Stimulated activated CD4-positive, alpha-beta T cell treated with anti-CD3 and anti-CD28 coated beads, Interleukin-1b, Interleukin-23, amount 100 ng/mL, for 1 hour (primary cell): Measurements from ENCODE around the gene RCAN1.
"Not testable (repeated sequence)": the region's sequence is repeated elsewhere in the genome, so short reads cannot be mapped to it uniquely, and the experiment has no call there.

Source experiments
- DNase-seq, 2 donors: peaks; one replicate each; pipeline ENCODE4 v3.0.0-alpha.2; 2020; ENCODE audit warnings: low read depth in 2 of 2

Gene RCAN1

DNA sequence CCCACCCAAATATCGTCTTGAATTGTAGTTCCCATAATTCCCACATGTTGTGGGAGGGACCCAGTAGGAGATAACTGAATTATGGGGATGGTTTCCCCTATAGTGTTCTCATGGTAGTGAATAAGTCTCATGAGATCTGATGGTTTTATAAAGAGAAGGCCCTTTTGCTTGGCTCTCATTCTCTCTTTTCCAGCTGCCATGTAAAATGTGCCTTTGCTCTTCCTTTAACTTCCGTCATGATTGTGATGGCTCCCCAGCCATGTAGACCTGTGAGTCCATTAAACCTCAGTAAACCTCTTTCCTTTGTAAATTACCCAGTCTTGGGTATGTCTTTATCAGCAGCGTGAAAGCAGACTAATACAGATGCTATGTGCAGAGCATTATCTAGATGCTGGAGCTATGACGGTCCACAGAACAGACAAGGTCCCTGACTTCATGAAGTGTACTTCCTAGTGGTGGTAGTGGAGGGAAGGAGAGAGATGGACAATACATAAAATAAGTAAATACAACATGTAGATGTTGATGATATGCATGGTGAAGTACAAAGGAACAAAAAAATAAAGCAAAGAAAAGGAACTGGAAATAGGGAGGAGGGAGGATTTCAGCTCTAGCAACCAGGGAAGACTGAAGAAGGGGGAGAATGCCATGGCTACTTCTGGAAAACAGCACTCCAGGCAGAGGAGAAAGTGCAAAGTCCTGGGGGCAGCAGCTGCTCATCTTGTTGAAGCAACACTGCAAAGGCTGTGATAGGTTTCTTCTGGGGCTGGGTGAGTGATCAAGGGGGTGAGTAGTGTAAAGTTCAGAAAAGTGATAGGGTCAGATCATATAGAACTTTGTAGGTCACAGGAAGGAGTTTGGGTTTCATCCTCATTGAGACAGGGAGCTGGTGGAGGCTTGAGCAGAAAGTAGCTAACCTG, 6.8 kb upstream of the RCAN1 start:
- DNase-seq, result no peak

DNA sequence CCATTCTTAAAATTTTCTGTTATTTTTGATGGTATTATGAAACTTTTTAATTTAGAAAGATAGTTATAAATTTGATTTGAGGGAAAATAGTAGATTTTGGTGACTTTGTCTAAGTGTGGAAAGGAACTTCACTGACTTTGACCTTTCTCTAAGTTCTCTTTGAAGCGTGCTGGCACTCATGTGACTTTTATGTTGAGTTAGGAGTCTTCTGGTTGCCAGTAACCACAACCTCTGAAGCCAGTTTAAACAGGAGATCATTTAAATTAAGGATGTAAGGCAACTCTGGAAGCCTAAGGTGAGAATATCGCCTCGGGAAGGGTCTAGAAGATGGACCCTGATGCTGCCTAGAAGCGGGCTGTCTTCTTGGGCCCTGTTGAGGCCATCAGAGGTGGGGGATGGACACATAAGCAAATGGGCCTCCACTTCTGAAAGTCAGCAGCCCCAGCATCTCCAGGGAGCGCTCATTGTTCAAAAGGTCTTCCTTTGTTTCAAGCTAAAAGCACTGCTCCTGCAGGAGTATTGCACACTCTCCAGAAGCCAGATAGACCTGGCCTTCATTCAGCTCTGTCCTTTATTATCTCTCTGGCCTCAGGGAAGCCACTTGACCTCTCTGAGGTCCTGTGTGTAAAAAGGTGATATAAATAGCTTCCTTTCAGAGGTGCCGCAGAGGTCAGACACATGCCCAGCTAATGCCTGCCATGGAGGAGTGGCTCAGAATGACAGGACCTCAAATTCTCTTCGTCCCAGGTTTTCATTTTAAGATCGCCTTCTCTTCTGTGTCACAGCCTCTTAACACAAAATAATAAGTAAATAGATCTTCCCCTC, 5.1 kb upstream of the RCAN1 start:
- no peak for DNase-seq

DNA sequence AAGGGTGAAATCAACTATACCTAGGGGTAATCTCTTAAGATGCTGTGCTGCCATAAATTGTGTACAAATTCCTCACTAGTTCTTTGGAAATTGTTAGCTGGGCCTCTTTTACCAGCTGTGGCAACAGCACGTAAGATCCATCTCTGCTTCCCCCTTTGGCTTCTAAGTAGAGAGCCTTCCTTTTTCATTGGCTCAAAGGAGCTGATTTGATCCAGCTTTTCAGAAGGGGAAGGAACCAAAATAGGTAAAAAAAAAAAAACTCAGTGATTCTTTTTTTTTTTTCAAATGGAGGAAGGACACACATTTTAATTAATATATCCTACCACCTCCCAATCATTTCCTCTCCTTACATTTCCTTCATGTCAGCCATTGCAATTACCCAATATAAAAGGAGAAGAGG, 4.0 kb upstream of the RCAN1 start:
- DNase-seq, result no peak

DNA sequence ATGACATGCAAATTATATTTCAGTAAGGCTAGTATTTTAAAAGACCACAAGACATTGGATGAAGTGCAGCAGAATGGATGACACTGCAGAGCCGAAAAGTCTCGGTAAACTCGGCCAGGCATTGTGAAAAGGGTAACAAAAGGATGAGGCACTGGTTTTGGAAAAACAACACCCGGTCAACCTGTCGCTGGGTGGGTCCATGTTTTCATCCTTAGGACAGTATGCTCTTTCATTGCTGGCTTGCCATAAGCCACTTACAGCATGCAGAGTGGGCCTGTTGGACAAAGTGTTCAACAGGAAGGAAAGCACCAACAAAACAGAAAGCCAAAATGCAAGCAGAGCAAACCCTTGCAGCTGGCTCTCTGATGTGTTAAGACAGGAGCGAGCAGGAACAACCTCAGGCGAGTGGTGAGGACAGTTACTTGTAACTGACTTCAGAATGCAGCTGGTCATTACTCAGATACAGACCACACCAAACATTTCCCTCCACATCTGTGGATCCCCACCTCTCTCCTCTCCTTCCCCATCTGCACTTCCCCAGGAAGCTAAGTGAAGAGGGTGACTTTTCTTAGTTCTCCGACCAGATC, 2.9 kb upstream of the RCAN1 start:
- no peak for DNase-seq

DNA sequence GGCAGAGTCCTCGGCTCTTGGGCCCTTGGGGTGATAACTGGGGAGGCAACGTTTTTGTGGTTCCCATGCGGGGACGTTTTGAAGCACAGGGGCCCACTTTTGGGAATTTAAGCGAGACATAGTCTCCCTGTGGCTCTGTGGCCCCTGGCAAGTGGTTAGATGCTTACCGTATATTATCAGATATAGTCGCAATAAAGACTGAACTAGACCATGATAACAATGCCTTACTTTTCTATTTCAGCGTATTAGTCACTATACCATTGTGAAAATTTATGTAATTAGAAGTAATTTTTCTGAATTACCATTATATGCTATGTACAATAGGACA, 538 bp upstream of the RCAN1 start:
- DNase-seq, result no peak

DNA sequence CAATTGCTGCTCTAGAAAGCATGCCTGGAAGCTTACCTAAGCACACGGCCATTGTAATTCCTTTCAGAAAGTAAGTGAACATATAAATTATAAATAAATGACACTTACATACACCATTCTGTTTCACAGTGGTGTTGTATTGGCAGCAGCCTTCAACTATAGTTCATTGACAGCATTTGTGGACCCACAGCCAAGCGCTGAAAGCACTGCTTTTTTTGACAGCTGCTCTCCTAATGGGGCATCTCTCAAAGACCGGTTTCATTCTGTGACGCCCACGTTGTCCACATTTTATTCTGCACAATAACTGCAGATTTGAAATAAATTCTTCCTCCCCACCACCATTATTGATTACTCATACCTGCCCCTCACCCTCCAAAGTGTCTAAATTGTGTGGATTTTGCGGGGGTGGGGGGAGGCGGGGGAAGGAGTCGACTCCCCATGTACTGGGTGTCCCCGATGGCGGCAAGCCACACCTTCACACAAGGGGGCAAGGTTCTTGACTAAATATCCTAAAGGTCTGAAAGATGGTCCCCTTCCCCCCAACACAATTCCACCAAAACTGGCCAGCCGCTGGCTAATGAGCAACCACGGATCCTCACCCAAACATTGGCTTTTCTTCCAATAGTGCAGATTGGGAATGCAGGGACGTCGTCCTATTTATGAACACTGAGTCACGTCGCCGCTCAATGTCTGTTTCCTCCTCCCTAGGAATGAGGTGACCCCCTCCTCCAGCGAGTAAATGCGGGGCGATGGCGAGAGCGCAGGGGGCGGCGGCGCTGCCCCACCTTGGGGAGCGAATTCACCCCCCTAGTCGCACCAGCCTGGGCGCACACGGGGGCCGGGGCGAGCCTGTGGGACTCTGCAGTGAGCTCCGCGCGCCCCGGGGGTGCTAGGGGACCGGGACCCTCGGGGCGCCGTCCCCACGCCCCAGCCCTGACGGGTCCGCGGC, 960 bp downstream of the RCAN1 start:
- no peak for DNase-seq

DNA sequence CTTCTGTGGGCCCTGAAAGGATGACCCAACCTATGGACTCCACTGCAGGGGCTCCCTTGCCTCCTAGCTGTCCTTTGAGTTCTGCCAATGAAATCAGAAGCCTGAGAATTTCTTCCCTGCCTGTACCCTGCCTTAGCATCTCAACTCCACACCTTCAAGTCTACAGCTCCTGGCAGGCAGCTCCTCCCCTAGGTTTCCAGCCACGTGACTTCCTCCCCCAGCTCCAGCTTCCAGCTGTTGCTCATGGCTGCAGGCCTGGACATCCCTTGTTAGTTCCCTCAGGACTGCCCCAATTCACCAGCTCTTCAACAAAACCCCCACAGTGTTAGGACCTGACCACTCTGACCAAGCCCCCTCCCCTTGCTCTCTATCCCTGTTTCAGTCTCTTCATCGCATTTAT, 2.4 kb downstream of the RCAN1 start:
- DNase-seq, result no peak

DNA sequence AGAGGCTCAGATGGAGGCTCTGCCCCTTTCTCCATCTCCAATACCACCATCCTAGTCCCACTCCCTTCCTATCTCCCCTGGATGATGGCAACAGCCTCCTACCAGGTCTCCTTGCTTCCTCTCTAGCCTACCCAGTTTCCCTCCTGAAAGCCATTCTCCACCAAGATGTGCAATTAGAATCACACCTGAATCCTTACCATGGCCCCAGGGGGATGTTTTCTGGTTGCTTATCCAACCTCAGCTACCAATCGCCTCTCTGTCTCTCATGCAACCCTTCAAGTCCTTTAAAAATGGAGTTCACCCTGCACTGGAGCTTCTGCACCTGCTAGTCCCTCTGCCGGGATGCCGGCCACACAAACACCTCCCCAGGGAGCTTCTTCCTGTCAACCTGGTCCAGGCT, 2.9 kb downstream of the RCAN1 start:
- no peak for DNase-seq

DNA sequence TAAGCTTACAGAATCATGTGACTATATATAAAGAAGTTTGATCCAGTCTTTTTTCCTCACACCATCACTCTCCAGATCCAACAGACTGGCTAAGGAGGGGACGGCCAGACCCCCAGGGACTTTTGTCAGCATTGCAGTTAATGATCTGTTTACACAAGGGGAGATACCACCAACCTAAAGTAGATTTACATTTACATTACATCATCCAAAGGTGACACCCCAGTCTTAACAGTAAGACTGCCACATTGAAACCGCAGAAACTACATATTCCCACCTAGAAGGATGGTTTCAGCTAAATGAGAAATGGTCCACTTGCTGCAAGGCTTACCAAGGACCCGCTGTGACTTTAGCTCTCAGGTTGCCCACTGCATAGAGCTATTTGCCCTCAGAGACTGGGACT, 3.4 kb downstream of the RCAN1 start:
- no peak for DNase-seq

DNA sequence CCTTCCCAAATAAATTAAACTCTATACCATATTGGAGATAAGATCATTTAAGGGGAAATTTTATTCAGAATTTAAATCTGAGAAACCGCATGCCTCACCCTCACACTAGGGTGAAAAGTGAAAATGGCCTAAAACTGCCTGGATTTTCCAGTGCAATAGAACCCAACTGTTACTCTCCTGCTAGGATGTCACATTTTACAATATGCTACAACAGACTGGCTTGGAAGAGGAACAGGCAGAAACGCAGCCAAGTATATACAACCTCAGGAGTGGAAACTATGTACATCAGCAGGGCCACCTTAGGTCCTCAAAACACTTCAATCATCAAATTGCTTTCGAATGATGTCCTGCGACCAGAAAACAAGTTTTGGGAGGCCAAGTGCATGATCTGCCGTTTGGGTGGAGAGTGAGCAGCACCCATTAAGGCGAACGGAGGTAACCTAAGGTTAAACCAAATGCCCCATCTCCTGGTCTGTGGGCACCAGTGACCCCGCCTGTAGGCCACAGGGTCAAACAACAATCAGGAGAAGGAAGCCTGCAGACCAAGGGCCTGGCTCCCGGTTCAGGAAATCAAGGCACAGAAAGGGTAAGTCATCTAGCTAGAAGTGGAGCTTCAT, 4.9 kb downstream of the RCAN1 start:
- no peak for DNase-seq

DNA sequence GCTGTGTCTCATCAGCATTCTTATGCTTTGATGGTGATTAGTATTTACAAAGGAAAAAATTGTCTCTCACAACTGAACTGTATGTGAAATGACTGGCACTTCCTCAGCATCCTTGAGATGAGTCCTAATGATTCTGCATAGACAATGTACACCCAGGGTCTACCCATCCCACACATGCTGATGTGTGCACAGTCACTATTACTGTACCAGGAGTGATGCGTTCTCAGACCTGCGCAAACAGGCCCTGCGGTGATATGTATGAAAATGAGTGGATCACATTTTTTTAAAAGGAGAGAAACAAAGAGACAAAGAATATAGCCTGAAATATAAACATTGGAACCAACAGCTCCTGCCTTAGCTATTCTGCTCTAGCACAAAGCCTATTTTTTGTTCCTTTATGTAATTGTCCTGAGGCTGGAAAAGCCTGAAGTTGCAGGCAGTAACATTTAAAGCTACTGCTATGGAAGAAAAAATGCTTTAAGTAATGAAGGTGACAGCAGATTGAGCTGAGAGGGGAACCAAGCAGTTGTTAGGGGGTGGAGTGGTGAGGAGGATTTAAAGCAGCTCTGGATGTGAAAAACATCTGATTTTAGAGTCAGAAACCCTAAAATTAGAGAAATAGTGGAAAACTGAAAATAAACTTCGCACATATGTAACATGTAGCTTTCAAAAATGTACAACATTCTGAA, 5.5 kb downstream of the RCAN1 start:
- DNase-seq, result no peak

DNA sequence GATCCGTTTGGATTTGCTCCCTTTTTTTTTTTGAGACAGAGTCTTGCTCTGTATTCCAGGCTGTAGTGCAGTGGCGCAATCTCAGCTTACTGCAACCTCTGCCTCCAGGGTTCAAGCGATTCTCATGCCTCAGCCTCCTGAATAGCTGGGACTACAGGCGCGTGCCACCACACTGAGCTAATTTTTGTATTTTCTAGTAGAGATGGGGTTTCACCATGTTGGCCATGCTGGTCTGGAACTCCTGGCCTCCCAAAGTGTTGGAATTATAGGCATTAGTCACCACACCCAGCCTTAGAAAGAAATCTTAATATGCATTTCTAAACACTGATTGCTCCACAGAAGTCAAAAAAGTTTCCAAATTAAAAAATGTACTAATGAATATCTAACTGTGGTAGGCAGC, 7.5 kb downstream of the RCAN1 start:
- DNase-seq, result not testable (repeated sequence)

DNA sequence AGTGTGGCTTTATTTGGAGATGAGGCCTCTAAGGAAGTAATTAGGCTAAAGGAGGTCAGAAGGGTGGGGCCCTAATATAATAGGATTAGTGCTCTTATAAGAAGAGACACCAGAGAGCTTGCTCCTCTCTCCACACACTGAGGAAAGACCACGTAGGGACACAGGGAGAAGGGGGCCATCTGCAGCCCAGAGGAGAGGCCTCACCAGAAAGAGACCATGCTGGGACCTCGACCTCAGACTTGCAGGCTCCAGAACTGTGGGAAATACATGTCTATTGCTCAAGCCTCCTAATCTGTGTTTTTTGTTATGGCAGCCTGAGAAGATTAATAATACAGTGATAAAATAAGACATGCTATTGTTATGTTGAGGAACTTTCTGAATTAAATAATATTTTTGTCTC, 8.3 kb downstream of the RCAN1 start:
- no peak for DNase-seq

DNA sequence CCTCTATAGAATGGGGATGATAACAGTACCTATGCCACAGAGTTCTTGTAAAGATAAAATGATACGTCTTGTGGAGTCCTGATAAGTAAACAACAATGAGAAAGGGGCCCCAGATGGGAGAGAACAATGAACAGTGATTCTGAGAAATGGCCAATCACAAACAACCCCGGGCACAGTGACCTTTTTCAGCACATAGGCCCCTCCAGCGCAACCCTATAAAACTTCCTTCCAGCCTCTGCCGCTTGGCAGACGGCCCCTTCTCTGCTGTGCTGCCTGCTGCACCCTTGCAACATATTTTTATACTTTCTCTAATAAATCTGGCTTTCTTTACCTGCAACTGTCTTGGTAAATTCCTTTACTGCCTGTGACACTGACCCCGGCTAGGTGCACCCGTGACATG, 8.9 kb downstream of the RCAN1 start:
- no peak for DNase-seq

DNA sequence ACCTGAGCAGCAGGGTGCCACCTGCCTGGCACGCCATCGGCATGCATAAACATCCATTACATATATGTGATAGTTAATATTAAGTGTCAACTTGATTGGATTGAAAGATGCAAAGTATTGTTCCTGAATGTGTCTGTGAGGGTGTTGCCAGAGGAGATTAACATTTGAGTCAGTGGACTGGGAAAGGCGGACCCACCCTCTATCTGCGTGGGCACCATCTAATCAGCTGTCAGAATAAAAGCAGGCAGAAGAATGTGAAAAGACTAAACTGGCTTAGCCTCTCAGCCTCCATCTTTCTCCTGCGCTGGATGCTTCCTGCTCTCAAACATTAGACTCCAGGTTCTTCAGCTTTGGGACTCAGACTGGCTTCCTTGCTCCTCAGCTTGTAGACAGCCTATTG, 10.0 kb downstream of the RCAN1 start:
- DNase-seq, result not testable (repeated sequence)

DNA sequence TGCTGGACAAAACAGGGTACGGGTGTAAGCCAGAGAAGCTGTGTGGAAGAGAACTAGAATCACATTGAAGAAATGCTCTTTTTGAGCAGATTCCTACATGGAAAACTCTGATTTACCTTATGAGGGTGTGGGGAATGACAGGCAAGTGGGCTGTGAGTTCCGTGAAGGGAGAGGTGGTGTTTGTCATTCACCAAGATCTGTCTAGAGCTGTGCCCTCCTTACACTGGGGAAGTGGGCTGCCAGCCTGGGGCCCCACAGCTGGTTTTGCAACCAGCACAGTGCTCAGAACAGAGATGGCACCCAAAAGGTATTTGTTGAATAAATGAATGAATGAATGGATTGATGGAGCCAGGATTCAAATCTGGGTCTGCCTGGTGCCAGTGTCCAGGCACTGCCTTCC, 10.4 kb downstream of the RCAN1 start:
- no peak for DNase-seq

DNA sequence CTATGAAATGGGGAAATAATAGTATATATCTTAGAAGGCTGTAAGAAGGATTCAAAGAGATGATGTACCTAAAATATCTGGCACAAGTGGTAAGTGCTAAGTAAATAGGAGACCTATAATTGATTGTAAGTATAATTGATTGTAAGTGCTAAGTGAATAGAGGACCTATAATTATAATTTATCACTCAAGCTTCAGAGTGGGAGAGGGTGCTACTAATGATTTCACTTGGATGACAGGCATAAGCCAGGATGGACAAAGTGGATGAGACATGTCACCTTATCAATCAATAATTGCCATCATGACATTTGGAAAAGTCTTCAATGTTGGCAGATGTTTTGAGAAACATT, 11.2 kb downstream of the RCAN1 start:
- no peak for DNase-seq

DNA sequence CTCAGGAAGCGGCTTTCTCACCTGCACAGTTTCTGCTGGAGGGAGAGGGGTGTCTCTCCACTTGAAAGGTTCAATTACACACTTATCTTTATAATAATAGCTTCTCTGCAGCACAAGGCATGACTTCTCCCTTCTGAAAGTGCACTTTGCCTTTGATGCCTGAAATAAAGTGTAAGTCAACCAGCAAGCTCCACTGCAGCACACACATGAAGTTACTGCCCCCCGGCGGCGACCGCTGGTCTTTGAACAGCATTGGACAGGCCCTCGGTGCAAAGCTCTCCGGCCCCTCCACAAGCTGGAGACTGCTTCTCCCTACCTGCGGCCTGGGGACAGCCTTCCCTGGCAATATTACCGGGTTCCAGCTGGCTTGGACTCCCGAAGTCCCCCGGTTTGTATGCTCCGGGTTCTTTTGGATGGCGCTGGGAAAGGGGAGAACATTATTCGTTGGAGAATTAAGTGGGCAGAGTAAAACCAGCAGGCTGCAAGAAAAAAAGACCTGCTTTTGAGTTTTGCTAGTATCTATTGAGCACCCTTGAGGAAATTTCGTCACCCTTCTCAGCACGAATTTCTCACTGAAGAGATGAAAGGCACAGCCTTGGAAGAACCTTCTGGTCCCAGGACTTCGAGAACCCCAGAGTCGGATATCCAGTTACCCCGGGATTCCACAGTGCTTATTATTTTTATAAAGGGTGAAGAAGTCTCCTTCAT, 11.8 kb downstream of the RCAN1 start:
- DNase-seq, result peak in 1 of 2 donors; percentile 49

DNA sequence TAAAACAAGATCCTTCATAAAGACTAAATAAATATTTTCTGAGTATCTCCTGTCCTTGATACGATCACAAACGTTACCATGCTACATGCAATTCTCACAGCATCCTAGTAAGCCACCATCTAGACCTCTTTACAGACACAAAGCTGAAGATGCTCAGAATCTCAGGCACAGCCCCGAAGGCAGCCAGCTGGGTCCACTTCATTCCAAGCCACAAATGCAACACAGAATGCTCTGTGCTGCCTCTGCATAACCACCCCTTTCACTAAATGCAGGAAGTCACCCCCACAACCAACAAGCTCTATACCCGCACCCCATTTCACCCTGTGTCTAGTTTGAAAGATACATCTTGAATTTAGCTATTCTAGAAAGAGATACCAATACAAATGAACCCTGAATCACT, 12.9 kb downstream of the RCAN1 start:
- DNase-seq, result no peak

DNA sequence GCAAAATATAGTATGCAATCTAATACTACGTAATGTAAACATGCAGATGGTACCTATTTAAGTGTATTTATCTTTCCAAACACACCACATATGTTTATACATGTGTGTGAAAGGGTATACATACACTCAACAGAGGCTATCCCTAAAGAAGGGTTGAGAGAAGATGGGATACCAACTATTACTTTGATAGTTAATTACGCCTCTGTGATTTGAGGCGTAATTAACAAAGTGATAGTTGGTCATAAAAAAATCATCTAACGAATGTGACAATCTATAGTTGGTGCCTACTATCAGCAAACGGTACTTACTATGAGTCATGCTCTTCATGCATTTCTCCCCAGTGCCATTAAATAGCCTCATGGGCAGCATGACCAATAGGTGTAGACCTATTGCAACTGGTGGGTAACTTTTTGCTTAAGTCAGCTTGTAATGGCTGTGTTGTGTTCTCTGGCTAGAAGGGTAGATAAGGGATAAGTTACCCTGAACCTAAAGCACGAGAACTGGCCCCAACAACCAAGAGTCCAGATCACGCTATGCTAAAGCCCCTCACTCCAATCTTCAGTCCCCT, 15.3 kb downstream of the RCAN1 start:
- DNase-seq, result no peak
